ENCODE results near the gene LPCAT3.

The LPCAT3 gene

DNA sequence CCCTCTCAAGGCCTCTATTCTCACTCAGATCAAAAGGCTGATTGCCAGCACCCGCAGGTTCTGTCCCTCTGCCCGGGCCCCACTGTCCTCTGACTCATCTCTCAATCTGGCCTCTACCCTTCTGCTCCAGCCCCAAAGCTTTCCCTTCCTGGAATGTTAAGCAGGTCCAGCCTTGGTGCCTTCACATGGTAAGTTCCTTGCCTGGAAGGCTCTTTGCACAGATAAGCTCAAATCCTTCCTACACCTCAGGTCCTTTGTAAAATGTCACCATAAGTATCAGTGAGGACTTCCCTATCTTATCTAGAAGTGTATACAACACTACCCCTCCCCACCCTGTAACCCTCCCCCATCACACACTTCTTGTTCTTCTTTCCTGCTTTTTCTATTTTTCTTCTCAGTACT, 22.2 kb downstream of the LPCAT3 start:
- DNase-seq: no peak

DNA sequence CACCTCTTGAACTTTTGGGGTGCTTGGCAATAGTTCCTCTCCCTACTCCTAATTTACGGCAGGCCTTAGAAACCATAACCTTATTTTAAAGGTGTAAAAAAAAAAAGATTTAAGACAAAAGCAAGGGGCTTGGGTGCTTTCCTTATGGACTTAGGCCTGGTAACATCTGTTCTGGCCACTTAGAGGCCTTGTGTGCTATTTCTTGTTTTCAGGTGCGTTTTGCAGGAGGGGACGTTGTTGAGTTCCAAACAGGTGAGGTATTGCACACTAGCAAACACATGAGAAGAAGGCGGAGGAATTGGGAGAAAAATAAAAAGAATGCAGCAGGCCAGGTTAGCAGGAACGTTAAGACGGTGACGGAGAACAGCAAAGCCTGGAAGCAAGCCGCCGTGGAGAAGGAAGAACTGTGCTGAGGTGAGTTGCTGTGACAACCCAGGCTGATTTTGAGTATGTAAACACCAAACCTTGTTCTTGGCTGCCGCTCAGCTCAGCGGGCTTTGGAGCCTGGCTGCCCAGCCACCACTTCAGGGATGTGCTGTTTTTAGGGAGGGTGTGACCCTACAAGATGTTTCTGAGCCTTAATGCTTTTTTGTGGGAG, 30.2 kb downstream of the LPCAT3 start:
- no peak for DNase-seq

DNA sequence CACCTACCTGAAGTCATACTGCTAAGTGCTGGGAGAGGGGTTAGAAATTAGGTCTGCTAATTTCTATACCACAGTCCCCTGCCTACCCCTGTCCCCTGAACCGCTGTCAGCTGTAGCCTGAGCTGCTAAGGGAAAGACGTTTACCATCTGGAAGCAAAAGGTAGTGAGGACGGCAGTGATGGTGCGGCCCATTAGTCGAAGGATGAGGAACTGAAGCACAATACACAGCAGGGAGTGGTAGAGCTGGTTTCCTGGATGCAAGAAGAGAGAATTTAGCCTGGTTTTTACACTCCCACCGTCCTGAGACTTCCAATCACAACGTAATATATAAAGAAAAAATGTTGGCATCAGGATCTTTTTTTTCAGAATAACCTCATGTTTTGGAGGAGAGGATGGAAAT, 35.7 kb downstream of the LPCAT3 start:
- DNase-seq: no peak

- no peak for DNase-seq
Measured at GRCh38 chr12:6981152-6982052, 36.9 kb downstream of the LPCAT3 start.

GRCh38 chr12:6980740-6981139, 37.5 kb downstream of the LPCAT3 start:
- no peak for DNase-seq

- no peak for DNase-seq
Measured at GRCh38 chr12:6980075-6980474, 38.2 kb downstream of the LPCAT3 start.

DNA sequence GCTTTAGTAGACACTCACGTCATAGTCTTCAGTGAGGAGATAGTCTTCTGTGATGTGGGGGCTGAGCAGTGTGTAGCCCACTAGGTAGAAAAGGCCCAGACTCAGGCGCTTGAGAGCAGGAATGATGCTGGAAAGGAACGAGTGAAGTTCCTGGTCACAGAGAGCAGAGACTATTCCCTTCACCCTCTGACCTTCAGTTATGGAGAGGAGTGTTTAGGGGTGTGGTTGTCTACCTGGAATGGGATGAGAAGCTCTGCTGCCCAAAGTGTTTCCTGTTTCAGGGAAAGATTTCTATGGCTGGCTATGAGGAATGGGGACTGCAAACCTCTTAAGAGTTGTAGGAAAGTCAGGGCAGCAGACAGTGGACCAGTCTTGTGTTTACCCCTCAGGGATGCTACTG, 38.8 kb downstream of the LPCAT3 start:
- DNase-seq: no peak

DNA sequence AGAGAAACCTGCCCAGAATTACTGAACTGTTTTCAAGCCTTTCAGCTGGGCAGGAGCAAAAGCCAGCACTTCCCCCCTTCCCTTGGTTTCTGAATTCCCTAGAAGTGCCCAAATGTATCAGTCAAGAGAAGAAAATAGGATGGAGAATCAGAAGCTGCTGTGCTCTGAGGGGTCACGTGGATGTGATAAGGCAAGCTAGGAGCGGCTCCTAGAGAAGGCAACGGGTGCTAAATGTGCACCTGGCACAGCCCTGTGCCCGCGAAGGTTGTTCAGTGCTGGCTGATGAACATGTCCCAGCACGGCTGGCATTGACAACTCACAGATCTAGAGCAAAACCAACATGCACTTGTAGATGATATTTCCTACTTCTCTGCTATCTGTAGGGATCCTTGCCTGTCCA, 39.3 kb downstream of the LPCAT3 start:
- no peak for DNase-seq

- no peak for DNase-seq
Measured at GRCh38 chr12:6978611-6979011, 39.7 kb downstream of the LPCAT3 start.

GRCh38 chr12:6978188-6978587, 40.1 kb downstream of the LPCAT3 start:
- DNase-seq: no peak

DNA sequence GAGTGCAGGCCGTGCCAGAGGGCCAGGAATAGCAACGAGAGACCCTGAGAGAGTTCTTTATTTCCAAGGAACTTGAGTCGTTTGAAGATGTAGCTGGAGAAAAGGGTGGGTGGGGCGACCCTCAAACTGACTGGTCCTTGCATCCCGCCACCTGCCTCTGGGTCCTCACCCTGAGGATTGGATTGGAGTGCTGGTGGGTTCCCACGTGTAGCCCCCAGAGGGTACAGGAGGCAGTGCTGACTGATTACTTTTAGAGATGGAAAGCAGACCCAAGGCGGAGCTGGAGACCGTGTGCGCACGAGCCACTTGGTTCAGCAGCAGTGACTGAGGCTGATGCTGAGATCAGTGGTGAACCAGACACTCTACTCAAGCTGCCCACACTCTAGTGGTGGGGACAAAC, 40.6 kb downstream of the LPCAT3 start:
- DNase-seq: no peak

DNA sequence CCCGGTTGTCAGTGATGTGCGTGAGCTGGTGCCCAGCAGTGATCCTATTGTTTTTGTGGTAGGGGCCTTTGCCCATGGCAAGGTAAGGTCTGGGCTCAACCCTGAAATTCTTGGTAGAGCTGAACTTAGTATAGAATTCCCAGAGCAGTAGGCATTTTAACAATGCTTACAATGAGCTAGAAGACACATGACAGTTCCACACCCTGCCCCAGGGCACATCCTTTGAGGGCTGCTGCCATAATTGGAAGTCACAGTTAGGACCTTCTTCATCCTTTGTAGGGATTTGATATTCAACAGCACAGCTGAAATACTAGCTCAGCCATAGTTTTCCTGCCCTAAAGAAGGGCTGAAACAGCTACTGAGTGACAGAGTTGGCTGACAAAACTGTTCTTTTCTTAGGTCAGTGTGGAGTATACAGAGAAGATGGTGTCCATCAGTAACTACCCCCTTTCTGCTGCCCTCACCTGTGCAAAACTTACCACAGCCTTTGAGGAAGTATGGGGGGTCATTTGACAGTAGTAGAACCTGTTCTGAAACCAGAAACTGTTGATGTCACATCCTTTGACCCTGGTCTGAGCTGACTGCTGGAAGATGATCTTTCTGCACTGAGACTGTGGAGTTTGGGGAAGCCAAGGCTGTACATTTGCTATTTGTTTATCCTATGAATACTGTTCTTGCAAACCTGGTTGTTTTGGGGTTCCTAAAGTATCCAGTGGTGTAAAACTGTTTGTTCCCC, 42.8 kb downstream of the LPCAT3 start:
- no peak for DNase-seq

DNA sequence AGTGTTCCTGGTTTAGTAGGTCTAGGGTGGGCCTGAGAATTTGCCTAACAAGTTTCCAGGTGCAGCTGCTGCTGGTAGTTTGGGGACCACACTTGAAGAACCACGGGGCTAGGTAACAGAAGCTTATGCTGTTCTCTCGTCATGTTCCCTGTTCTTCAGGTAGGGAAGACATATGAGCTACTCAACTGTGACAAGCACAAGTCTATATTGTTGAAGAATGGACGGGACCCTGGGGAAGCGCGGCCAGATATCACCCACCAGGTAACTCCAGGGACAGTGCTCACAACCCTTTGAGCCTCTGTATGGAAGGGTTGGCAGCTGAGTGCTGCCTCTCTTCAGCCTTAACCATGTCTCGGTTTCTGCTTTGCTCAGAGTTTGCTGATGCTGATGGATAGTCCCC, 44.1 kb downstream of the LPCAT3 start:
- no peak for DNase-seq

- DNase-seq: no peak
Measured at GRCh38 chr12:6970096-6970527, 48.2 kb downstream of the LPCAT3 start.

GRCh38 chr12:6968426-6968825, 49.9 kb downstream of the LPCAT3 start:
- no peak for DNase-seq

- DNase-seq: no peak
Measured at GRCh38 chr12:6967651-6968100, 50.6 kb downstream of the LPCAT3 start.

DNA sequence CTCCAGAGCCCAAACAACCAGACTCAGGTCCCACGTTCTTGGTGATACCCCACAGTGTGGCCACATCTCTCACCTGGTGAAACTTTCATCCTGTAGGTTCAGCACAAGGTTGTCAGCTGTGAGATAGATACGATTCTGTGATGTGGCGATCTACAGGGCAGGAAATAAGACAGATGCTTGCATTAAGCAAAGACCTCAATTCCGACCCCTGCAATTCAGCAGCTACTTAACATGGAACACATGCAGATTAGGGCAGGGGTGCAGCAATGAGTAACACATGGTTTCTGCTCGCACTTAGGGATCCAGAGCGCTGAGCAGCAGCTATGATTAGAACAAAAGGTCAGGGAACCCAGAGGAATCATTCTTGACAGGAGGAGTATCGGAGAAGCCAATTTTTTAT, 51.9 kb downstream of the LPCAT3 start:
- DNase-seq: no peak

- DNase-seq: no peak
Measured at GRCh38 chr12:6965714-6966113, 52.6 kb downstream of the LPCAT3 start.

GRCh38 chr12:6965026-6965661, 53.1 kb downstream of the LPCAT3 start:
- peak; percentile 90 for DNase-seq

- no peak for DNase-seq
Measured at GRCh38 chr12:6964605-6965025, 53.7 kb downstream of the LPCAT3 start.

GRCh38 chr12:6963791-6964413, 54.4 kb downstream of the LPCAT3 start:
- no peak for DNase-seq

DNA sequence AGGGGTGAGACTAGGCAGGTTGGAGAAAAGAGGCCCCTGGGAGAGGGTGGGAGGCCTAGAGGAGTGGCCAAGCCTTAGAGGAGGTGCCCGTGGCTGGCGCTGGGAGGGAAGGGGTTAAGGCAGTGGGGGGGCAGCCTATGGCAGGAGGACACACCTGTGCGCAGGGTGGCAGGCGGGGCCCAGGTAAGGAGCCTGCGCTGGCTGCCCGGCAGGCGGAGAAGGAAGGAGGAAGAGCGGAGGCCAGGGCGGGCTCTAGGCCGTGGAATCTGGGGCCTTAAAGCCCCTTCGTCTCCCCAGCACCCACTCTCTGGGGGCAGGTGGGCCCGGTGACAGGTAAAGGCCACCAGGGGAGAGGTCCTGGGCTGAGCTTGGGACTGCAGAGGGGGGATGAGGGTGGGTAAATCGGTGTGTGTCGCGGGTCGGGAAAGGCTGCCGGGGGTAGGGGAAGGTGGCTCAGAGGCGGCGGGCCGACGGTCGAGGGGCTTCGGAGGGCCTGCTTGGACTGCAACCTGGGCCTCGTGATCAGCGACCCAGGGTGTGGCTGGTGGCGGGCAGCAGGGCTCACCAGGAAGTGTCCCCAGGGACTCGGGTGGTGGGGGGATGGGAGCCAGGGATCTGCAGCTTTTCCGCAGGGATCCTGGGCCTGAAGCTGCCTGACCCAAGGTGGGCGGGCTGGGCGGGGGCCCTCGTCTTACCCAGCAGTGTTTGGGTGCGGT, 55.1 kb downstream of the LPCAT3 start:
- DNase-seq: no peak

All from inflammatory macrophage treated with lipopolysaccharide for 4 hours (primary cell).